ENCODE results near the gene RHBDD3.

RHBDD3 gene

DNA sequence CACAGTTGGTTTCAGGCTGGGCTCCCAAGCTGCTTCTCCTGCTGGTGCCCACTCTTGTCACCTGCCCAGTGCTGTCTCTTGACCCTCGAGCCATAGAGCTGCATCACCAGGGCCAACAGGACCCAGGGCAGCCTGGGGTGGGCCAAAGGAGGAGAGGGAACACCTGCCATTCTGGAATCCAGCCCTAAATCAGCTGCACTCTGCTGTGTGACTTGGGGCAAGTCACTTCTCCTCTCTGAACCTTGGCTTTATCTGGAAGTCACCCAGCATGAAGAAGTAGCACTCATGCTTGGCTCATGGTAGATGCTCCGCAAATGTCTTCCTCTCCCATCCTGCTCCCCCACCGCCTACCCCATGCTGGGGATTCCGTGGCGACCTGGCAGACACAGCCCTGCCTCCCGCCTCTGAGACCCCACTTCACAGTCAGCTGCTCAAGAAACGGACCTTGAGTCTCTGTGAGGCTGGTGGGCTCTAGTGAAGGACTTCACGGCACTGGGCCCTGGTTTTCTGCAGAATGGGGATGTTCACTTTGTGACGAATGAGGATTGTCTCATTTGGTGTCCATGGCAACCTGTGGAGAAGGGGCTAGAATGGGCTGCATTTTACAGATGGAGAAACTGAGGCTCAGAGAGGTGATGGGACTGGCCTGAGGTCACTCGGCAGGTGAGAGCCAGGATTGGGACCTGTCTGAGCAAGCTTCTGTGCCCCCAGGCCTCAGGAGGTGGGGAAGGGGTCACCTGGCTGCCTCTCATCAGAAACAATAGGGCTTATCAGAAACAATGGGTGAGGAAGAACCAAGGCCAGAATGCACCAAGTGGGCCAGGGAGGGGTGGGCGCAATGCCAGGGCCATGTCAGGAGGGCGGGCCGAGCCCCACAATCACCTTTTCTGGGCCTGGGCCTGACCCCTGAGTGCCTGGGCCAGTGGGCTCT lies 49.7 kb downstream of the RHBDD3 start:
- TF ChIP-seq, protein P1, sequence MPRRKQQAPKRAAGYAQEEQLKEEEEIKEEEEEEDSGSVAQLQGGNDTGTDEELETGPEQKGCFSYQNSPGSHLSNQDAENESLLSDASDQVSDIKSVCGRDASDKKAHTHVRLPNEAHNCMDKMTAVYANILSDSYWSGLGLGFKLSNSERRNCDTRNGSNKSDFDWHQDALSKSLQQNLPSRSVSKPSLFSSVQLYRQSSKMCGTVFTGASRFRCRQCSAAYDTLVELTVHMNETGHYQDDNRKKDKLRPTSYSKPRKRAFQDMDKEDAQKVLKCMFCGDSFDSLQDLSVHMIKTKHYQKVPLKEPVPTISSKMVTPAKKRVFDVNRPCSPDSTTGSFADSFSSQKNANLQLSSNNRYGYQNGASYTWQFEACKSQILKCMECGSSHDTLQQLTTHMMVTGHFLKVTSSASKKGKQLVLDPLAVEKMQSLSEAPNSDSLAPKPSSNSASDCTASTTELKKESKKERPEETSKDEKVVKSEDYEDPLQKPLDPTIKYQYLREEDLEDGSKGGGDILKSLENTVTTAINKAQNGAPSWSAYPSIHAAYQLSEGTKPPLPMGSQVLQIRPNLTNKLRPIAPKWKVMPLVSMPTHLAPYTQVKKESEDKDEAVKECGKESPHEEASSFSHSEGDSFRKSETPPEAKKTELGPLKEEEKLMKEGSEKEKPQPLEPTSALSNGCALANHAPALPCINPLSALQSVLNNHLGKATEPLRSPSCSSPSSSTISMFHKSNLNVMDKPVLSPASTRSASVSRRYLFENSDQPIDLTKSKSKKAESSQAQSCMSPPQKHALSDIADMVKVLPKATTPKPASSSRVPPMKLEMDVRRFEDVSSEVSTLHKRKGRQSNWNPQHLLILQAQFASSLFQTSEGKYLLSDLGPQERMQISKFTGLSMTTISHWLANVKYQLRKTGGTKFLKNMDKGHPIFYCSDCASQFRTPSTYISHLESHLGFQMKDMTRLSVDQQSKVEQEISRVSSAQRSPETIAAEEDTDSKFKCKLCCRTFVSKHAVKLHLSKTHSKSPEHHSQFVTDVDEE (CRISPR knock-in tag; IDR thresholded peaks at IDR 0.05), result no peak
- ATAC-seq, result no peak

DNA sequence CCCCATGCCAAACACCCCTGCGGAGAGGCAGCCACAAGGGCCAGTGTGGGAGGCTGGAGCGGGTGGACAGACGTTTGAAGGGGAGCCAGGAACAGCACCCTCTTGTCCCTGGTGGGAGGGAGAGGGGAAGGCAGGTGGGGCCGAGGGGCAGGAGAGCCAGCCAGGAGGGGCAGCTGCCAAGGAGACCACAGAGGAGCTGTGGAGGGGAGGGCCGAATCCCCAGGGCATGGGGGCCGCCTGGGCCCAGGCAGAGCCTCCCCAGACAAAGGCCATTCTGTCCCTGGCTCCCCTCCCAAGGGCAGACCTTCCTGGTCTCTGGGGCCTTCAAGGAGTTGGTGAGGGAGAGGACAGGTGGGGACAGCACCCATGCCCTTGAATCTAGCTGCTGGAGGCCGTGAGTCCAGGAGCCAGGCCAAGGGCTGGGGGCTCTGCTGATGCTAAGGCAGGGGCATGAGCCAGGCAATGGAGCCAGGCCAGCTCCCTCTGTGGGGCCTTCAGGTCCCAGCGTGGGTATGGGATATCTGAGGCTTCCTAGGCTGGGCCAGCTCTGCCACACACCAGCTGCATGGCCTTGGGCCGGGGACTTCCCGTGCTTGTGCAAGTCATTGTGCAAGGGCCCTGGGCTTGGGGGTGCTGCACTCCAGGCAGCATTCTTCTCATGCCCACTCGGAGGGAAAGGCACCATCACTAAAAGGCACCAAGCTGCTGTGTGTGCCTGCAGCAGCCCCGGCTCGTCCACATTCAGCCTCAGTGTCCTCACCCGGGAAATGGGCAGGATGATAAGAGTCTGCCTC lies 50.7 kb downstream of the RHBDD3 start:
- no peak; the same call in 2 of the 3 replicates for ATAC-seq

More for the DNA sequence above, 50.7 kb downstream of the RHBDD3 start:
- TF ChIP-seq PATZ1 (CRISPR knock-in tag; IDR thresholded peaks at IDR 0.05; ENCODE audit: borderline replicate concordance) (no peak), PPARA (CRISPR knock-in tag; IDR thresholded peaks at IDR 0.05; ENCODE audit: borderline replicate concordance) (no peak), SNAI2 (CRISPR knock-in tag; IDR thresholded peaks at IDR 0.05) (no peak), ARNTL (CRISPR knock-in tag; IDR thresholded peaks at IDR 0.05; ENCODE audit: borderline replicate concordance, low read depth) (no peak), ZC3H10 (CRISPR knock-in tag; IDR thresholded peaks at IDR 0.05) (no peak), ESRRG (CRISPR knock-in tag; IDR thresholded peaks at IDR 0.05) (no peak), OSR1 (CRISPR knock-in tag; IDR thresholded peaks at IDR 0.05) (no peak), CSRNP3 (CRISPR knock-in tag; IDR thresholded peaks at IDR 0.05) (no peak), CSDC2 (CRISPR knock-in tag; IDR thresholded peaks at IDR 0.05) (no peak), ZNF70 (CRISPR knock-in tag; IDR thresholded peaks at IDR 0.05) (no peak), ZNF8 (CRISPR knock-in tag; IDR thresholded peaks at IDR 0.05) (no peak), ZFP3 (CRISPR knock-in tag; IDR thresholded peaks at IDR 0.05) (no peak), ZNF565 (CRISPR knock-in tag; conservative IDR thresholded peaks at IDR 0.05; ENCODE audit: low read depth) (no peak), ISL1 (CRISPR knock-in tag; IDR thresholded peaks at IDR 0.05) (no peak), TOX (CRISPR knock-in tag; IDR thresholded peaks at IDR 0.05; ENCODE audit: borderline replicate concordance) (no peak), CREB5 (CRISPR knock-in tag; IDR thresholded peaks at IDR 0.05; ENCODE audit: low read depth) (no peak), ZFP30 (CRISPR knock-in tag; IDR thresholded peaks at IDR 0.05) (no peak), TCF4 (CRISPR knock-in tag; IDR thresholded peaks at IDR 0.05; ENCODE audit: borderline replicate concordance) (no peak)
- TF ChIP-seq, protein P1 (CRISPR knock-in tag; IDR thresholded peaks at IDR 0.05), result no peak
- TF ChIP-seq, protein P2, sequence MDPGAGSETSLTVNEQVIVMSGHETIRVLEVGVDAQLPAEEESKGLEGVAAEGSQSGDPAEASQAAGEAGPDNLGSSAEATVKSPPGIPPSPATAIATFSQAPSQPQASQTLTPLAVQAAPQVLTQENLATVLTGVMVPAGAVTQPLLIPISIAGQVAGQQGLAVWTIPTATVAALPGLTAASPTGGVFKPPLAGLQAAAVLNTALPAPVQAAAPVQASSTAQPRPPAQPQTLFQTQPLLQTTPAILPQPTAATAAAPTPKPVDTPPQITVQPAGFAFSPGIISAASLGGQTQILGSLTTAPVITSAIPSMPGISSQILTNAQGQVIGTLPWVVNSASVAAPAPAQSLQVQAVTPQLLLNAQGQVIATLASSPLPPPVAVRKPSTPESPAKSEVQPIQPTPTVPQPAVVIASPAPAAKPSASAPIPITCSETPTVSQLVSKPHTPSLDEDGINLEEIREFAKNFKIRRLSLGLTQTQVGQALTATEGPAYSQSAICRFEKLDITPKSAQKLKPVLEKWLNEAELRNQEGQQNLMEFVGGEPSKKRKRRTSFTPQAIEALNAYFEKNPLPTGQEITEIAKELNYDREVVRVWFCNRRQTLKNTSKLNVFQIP (CRISPR knock-in tag; IDR thresholded peaks at IDR 0.05; ENCODE audit: borderline replicate concordance, low read depth), result no peak

All from SK-N-SH treated with all-trans-retinoic acid at 6 μM for 48 hours (cell line).